ENCODE results near the gene KLF7.

The KLF7 gene

GRCh38 chr2:207148020-207148419, 17.7 kb downstream of the KLF7 start:
- DNase-seq = no peak

- peak; percentile 61 to 64 for DNase-seq
These were observed 21.5 kb downstream of the KLF7 start for GRCh38 chr2:207144173-207144785.

DNA sequence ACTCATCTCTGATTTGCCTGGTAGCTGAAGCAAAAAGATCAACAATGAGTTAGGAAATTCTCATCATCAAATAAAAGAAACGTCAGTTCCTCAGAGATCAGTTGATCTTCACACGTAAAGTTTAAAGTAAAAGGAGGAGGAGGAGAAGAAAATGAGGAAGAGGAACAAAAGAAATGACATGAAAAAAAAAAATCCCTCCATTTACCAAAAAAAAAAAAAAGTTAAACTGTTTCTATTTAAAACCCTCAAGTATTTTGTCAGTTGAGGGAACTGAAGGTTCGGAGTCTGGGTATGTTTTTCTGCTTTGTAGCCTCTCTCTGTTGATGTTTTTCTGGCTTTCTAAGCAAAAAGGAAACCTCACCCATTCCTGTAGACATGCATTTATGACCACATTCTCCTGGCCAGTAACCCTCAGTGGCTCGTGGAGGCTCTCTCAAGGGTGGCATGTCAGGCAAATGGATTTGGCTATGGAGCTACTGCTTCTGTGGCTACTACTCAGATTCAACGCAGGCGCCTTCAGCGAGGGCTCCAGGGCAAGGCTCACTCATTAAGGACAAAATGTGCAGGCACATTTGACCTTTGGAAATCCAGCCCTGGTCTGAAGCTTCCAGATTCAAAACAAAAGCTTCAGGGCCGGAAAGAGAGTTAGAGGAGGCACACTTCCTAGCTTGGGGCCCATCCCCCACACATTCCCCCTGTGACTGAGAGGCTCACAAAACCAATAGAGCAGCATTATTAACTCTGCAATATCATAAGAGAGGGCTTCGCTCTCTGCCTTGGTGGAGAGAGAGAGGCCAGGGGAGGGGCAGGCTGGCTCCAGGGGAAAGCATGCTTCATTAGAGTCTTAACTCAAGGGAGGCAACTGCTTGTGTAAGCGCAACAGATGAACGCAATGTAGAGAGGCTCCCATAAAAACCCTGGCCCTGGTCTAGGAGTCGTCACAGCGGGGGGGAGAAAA, 22.3 kb downstream of the KLF7 start:
- peak; percentile 55 to 81 for DNase-seq

DNA sequence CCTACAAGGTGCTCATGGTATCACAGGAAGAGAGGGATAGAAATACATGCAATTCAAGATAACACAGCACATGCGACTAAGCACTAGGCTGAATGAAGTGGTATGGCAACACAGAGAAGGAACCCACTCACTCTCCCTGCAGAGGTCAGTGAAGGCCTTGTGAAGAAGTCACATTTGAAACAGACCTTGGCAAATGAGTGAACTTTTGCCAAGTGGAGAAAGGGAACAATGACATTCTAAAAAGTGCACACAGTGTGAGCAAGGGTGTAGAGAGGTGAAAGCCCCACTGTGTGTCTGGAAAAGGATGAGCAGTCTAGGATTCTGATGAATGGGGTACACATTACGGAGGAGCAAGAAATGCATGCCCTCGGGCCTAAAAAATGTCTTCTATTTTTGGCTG, 23.3 kb downstream of the KLF7 start:
- DNase-seq = peak; percentile 80 to 82

DNA sequence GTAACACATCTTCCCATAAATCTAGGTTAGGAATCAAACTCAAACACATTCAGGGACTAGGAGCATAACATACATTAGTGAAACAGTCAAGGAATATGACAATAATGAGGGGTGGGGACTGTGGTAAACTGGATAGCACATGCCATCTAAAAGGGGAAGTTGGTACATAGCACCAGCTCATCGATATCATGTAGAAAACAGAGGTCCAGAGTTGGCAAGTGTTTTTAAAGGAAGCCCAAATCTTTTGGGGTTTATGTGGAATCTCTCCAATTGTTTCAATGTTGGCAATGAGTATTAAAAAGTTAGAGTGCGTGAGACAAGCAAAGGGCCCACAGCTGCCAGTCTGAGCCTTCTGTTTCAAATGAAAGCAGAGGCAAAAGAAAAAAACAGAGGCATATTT, 24.4 kb downstream of the KLF7 start:
- DNase-seq = peak; percentile 34 to 46

DNA sequence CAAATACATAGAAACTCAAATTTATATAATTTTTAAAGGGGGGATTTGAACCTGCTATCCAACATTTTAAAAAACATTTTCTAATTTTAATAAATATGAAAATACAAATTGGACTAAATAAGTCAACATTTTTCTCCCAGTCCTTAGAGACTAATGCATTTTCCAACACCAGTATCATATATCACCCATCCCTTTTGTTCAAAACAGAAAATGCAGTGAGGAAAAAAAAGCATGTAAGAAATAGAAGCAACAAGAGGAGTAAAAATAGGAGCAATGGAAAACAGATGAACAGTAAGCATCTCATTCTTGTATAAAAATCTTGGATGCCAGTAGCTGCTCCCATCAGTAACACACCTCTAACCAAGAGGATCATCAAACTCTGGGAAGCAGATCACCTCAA, 25.5 kb downstream of the KLF7 start:
- no peak for DNase-seq

- peak; percentile 42 to 86 for DNase-seq
These were observed 26.2 kb downstream of the KLF7 start for GRCh38 chr2:207139552-207139951.

- DNase-seq = no peak
These were observed 27.0 kb downstream of the KLF7 start for GRCh38 chr2:207138627-207139297.

DNA sequence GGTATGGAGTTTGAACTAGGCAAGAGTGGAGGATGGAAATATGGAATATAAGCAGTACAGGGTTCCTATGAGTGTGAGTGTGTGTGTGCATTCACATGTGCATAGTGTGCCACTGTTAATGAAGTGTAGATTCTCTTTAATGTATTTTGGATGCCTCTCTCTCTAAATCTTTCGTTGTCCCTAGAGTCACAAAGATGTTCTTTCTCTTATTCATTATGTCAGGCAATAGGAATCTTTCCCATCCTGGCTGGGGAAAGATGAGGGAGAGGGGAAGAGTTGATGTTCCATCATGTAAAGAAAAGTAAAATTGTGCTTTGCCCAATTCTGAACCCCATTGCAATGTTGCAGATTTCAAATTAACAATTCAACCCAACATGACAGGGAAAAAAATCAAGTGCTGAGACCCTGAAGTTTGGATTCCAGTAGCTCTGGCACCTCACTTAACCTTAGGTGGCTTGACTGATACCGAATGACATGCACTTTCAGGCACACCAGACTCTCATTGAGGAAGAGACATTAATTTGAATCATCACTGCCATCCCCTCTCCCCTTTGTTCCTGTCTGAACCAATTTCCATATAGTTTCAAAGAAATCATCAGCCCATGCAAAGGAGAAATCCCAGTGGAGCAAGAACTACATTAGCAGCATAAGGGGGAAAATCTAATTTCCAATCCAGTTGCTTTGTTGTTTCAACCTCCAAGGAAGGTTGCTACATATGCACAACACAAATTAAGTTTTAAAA, 28.0 kb downstream of the KLF7 start:
- no peak for DNase-seq

DNA sequence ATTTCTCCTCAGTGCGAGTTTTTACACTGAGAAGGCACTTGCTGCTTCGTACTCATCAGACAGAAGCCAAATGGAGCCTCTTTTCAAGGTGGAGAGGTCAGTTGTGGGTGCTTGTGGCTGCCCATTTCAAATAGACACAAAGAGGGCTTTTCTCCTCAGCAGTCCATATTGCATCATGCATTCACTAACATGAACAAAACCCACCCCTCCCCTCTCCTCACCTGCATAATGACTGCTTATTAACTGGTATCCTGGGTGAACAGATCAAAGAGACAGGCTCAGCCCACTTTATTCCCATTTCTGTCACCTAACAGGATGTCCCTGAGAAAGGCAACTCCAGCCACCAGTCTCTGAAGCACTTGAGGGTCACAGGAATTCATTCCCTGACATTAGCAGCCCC, 28.9 kb downstream of the KLF7 start:
- no peak for DNase-seq

GRCh38 chr2:207135801-207136457, 29.8 kb downstream of the KLF7 start:
- peak; percentile 29 to 44 for DNase-seq

DNA sequence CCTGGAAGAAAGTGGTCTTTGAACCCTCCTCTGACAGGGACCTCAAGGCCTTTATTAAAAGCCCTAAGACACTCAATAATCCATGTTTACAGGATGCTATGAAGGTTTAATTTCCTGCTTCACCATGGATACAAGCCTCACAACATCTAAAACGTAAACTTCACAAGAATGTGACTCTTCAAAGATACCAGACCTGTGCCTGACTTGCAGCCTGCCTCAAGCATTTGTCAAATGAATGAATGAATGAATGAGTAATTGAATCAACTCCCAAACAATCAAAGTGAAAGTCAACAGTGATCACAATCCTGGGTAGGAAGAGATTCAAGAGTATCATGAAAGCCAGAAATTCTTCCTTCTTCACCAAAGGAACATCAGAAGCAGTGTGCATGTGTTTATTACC, 30.4 kb downstream of the KLF7 start:
- no peak for DNase-seq

DNA sequence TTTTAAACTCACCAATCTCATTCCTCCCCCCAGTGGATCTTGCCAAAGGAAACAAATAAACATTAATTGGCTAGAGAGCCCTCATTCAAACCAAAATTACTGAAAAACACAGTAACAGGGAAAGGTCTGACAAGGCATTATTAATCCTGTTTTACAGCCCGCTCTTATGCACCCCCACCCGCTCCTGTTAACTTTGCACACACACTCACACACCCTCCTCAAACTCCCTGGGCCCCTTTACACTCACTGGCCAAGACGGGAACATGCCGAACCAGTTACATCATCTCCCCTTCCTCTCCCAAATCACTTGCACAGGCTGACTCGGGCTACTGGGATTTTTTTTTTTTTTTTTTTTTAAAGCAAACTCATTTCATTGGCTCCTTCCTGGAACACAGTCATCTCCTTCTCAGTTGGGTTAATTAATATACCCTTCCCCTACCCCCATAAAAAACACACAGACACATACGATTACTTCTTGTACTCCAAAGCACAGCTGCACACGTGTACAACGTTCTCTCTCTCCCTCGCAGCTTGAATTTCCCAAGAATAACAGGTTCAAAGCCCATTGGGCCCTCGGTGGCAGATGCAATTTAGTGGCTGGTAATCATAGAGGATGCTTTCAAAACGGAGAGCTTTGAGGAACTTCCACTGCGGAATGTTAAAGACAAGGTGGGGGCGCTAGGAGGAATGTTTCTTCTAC, 31.8 kb downstream of the KLF7 start:
- DNase-seq = no peak

GRCh38 chr2:207133458-207133819, 32.3 kb downstream of the KLF7 start:
- DNase-seq = no peak

GRCh38 chr2:207132019-207132418, 33.7 kb downstream of the KLF7 start:
- no peak for DNase-seq

DNA sequence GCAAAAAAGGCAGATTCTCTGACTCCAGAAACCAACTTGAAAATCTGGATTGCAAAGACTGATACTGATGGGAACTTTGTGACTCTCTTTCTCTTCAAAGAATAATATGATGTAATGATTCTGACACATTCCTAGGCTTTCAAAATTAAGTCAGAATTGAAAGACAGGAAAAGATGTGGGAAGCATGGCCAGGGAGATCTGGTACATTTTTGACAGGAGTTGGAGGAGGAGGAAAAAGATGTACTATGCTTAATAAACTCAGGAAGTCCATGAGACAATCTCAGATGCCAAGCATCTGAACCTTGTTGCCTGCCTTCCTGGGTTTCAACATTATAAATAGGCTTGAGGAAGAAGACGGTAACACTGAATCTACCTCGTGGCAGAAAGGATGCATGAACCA, 34.2 kb downstream of the KLF7 start:
- DNase-seq = no peak

DNA sequence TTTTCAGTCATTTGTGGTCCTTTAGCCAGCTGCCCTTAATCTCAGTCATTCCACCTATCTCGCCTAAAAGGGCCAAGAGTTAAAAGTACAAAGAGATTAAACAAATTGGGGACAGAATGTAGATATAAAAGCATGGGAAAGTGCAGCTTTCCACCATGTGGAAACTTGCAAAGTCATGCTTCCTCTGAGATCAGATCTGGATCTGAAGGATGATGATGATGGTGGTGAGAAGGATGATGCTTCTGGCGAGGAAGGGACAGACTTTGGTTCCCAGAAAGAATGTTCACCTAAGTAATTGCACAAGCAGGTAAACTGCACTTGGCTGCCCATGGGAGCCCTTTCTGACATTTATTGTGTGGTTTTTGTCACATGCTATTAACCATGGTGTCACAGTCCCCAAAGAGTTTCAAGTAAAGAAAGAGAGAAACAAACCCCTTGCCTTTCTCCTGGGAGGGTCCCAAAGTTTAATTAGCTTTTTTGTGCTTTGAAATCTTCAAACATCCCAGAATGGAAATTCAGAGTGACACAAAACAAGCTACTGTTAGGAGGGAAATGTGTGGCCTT, 34.7 kb downstream of the KLF7 start:
- DNase-seq = no peak

- DNase-seq = no peak
These were observed 35.9 kb downstream of the KLF7 start for GRCh38 chr2:207129821-207130220.

DNA sequence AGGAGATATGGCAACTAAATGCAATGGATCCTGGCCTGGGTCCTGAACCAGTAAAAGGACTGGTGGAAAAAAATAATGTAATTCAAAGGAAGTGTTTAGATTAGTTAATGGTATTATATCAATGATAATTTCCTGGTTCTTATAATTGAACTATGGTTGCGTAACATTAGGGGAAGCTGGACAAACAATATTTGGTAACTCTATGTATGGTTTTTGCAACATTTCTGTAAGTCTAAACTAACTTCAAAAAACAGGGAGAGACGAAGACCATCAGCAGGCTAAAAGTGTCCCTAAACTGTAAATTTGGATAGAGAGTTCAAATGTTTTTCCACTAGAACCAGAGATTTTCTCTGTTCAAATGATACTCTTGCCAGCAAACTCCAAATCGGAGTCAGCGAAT, 36.9 kb downstream of the KLF7 start:
- peak; percentile 42 to 72 for DNase-seq

GRCh38 chr2:207126724-207127308, 38.9 kb downstream of the KLF7 start:
- peak in 1 of 2 donors; percentile 22 for DNase-seq
